Measurements from ENCODE around the gene TRPC1. TPM values are rescaled to one million over a fixed set of nuclear protein-coding genes. Genes with fewer than 3 reads are reported as not detected.
A peak's percentile ranks its signal among the peaks of the same experiment; 100 is the strongest.

The TRPC1 gene
- total RNA-seq, 1 experiment from 2014 or later, result 18.6 TPM

DNA sequence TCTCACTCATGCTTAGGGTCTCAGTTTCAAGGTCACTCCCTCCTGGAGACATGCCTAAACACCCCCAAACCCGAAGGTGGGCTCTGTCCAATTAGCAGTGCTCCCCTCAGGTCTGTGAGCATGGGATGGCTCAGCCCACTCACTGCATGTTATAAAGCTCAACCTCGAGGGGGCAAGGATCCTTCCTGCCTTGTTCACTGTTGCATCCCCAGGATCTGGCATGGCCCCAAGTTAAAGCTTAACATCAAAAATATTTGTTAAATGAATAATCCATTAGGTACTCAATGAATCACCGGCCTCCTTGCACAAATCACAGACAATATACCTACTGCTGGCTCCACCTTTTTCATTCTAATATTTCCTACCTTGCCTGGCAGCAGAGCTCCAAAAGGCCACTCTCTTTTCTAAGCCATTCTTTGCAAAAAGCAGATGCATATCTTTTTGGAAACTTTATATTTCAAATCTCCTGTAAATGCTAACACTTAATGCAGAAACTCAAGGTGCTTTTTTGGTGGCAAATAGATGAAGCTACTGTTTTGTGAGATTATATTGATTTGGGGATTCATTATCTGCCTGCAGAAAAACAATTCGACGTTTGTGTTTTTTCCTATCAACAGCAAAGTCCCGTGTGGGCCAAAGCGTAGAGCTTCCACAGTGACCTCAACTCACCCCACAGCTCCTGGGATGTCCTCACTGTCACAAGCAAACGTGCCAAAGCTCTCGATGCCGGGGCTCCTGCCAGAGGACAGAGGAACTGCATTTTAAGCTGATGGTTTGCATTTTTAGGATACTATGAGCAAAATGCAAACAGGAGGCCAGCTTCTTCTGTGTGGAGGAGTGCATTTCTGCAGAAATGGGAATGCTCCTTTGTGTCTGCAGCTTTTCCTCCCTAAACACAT, 129.7 kb downstream of the TRPC1 start:
- Histone ChIP-seq H4K91ac (ENCODE audit: insufficient read length, low read depth, low read length) (no peak overlapping the region), H3K4me1 (ENCODE audit: insufficient read depth, low read length) (peaks cover 6% of the 10 kb centered on the region; the same call in 1 of the 2 replicates), H3K27me3 (ENCODE audit: insufficient read depth, low read length) (no peaks in the 10 kb centered on the region), H3K79me2 (ENCODE audit: insufficient read depth, low read length) (no peaks in the 10 kb centered on the region), H3K4ac (ENCODE audit: low read depth, low read length) (no peak overlapping the region; the same call in 1 of the 2 replicates), H2BK15ac (ENCODE audit: low read depth, low read length) (no peak overlapping the region), H3K14ac (ENCODE audit: insufficient read depth, low read length) (no peak overlapping the region), H3K27ac (ENCODE audit: insufficient read length, low read depth, low read length) (no peak overlapping the region), H4K8ac (replicated peaks; ENCODE audit: insufficient read length, low read depth, low read length) (no peak overlapping the region), H3K56ac (ENCODE audit: insufficient read length, low read depth, low read length) (no peak overlapping the region), H3K9me3 (ENCODE audit: control insufficient read depth, low read depth, low read length) (no peaks in the 10 kb centered on the region), H3K23me2 (ENCODE audit: insufficient read length, low read depth, low read length, poor library complexity, severe bottlenecking) (no peaks in the 10 kb centered on the region), H2AFZ (ENCODE audit: low read length) (no peak overlapping the region), H2BK20ac (ENCODE audit: low read depth, low read length, poor library complexity, severe bottlenecking) (no peak overlapping the region), H2BK120ac (ENCODE audit: low read depth, low read length, poor library complexity, severe bottlenecking) (peak overlapping the region; percentile 24), H4K5ac (ENCODE audit: insufficient read length, low read depth, low read length) (no peak overlapping the region), H3K4me2 (ENCODE audit: insufficient read depth, insufficient read length, low read length) (no peak overlapping the region), H3K9ac (ENCODE audit: extremely low read depth, insufficient read length, low read length) (no peak overlapping the region), H2BK12ac (ENCODE audit: insufficient read length, low read depth, low read length) (no peak overlapping the region), H3K79me1 (ENCODE audit: insufficient read depth, low read depth, low read length, poor library complexity, severe bottlenecking) (no peaks in the 10 kb centered on the region), H3T11ph (ENCODE audit: low read length) (no peak overlapping the region), H3K18ac (ENCODE audit: insufficient read length, low read depth, low read length) (no peak overlapping the region), H2AK5ac (ENCODE audit: insufficient read length, low read length) (no peak overlapping the region), H3K23ac (ENCODE audit: insufficient read length, low read depth, low read length) (no peak overlapping the region), H2BK5ac (ENCODE audit: insufficient read length, low read length) (no peak overlapping the region), H4K20me1 (ENCODE audit: control insufficient read depth, insufficient read depth, insufficient read length) (no peaks in the 10 kb centered on the region)
- H3K4me1 Mint-ChIP-seq, result peaks cover 38% of the 10 kb centered on the region in 2 experiments
- no CpG with 5 or more reads among the region's 10 CpGs for WGBS (ENCODE audit: extremely low coverage, insufficient read length, low lambda C conversion rate)
- no peak for DNase-seq
- TF ChIP-seq, protein P1, sequence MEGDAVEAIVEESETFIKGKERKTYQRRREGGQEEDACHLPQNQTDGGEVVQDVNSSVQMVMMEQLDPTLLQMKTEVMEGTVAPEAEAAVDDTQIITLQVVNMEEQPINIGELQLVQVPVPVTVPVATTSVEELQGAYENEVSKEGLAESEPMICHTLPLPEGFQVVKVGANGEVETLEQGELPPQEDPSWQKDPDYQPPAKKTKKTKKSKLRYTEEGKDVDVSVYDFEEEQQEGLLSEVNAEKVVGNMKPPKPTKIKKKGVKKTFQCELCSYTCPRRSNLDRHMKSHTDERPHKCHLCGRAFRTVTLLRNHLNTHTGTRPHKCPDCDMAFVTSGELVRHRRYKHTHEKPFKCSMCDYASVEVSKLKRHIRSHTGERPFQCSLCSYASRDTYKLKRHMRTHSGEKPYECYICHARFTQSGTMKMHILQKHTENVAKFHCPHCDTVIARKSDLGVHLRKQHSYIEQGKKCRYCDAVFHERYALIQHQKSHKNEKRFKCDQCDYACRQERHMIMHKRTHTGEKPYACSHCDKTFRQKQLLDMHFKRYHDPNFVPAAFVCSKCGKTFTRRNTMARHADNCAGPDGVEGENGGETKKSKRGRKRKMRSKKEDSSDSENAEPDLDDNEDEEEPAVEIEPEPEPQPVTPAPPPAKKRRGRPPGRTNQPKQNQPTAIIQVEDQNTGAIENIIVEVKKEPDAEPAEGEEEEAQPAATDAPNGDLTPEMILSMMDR (conservative IDR thresholded peaks at IDR 0.05), result no peak
- H3K27me3 Mint-ChIP-seq (ENCODE audit: low read depth), result peaks cover 1% of the 10 kb centered on the region; the same call in 1 of the 2 replicates
- no peak overlapping the region for H3K4me3 Mint-ChIP-seq
- H3K9me3 Mint-ChIP-seq, result no peaks in the 10 kb centered on the region
- H3K36me3 Mint-ChIP-seq (ENCODE audit: insufficient read depth in 1 of 3, low read depth in 3 of 3), result peaks cover 0 to 4% (median 2%) of the 10 kb centered on the region in 3 experiments; a peak in 3 of 7 replicates
- H3K27ac Mint-ChIP-seq, result peak overlapping the region; percentile 25 to 88 (median 87); a peak in 2 of 7 replicates
